ENCODE measurements around the gene GLCE. TPM values are rescaled to one million over a fixed set of nuclear protein-coding genes. Genes with fewer than 3 reads are reported as not detected.

Gene GLCE
- total RNA-seq, 2 experiments from 2014 or later = 3.1 to 3.2 TPM

DNA sequence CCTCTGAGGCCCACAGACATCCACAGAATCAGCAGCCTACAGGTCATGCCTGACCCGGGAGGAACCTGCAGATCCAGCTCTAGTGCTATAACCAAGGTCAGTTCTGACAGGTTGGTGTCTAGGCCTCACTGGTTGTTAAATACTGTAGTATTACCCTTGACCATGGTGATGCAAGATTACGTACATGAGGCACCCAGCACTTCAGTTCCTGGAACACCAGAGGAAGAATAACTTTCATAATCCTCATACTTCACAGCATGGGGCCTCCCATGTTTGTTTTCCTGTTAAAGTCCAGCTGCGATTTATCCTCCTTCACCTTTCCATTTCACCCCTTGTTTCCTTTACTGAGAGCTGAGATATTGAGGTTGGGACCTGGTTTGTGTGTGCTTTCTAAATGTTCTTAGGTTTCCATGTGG, 34.4 kb upstream of the GLCE start:
- Mint-ChIP-seq H3K4me3 (no peak overlapping the region), H3K36me3 (ENCODE audit: low read depth) (no peaks in the 10 kb centered on the region), H3K4me1 (ENCODE audit: low read depth) (peaks cover 13% of the 10 kb centered on the region), H3K27ac (no peak overlapping the region), H3K27me3 (ENCODE audit: low read depth) (peaks cover under 1% of the 10 kb centered on the region), H3K9me3 (ENCODE audit: insufficient read depth) (no peaks in the 10 kb centered on the region)
- ATAC-seq (no peak), DNase-seq (no peak)
- POLR2A ChIA-PET = no interaction called here
- CTCF ChIA-PET = no interaction called here

GRCh38 chr15:69127306-69127705, 33.1 kb upstream of the GLCE start:
- H3K4me1 Mint-ChIP-seq (ENCODE audit: low read depth) = peaks cover 13% of the 10 kb centered on the region

GRCh38 chr15:69128667-69129311, 31.6 kb upstream of the GLCE start:
- no peak for DNase-seq
- H3K36me3 Mint-ChIP-seq (ENCODE audit: low read depth) = no peaks in the 10 kb centered on the region
- ATAC-seq = no peak
- H3K9me3 Mint-ChIP-seq (ENCODE audit: insufficient read depth) = no peaks in the 10 kb centered on the region
- H3K27me3 Mint-ChIP-seq (ENCODE audit: low read depth) = peaks cover 2% of the 10 kb centered on the region
- ChIA-PET CTCF (no interaction called here), POLR2A (interaction anchor here (0.6 kb wide), 1 partner anchor 75 kb away, joined by 3 read pairs; no protein-coding TSS in a partner anchor)
- H3K27ac Mint-ChIP-seq = no peak overlapping the region
- no peak overlapping the region for H3K4me3 Mint-ChIP-seq
- H3K4me1 Mint-ChIP-seq (ENCODE audit: low read depth) = peaks cover 13% of the 10 kb centered on the region

More at GRCh38 chr15:69127306-69127705, 33.1 kb upstream of the GLCE start:
- no peaks in the 10 kb centered on the region for H3K36me3 Mint-ChIP-seq (ENCODE audit: low read depth)
- POLR2A ChIA-PET = no interaction called here
- H3K9me3 Mint-ChIP-seq (ENCODE audit: insufficient read depth) = no peaks in the 10 kb centered on the region
- ATAC-seq = no peak
- H3K4me3 Mint-ChIP-seq = no peak overlapping the region
- no peak overlapping the region for H3K27ac Mint-ChIP-seq
- CTCF ChIA-PET = interaction anchor here (1.3 kb wide), 1 partner anchor 68 kb away, joined by 3 read pairs; no protein-coding TSS in a partner anchor
- no peak for DNase-seq
- H3K27me3 Mint-ChIP-seq (ENCODE audit: low read depth) = peaks cover 2% of the 10 kb centered on the region

DNA sequence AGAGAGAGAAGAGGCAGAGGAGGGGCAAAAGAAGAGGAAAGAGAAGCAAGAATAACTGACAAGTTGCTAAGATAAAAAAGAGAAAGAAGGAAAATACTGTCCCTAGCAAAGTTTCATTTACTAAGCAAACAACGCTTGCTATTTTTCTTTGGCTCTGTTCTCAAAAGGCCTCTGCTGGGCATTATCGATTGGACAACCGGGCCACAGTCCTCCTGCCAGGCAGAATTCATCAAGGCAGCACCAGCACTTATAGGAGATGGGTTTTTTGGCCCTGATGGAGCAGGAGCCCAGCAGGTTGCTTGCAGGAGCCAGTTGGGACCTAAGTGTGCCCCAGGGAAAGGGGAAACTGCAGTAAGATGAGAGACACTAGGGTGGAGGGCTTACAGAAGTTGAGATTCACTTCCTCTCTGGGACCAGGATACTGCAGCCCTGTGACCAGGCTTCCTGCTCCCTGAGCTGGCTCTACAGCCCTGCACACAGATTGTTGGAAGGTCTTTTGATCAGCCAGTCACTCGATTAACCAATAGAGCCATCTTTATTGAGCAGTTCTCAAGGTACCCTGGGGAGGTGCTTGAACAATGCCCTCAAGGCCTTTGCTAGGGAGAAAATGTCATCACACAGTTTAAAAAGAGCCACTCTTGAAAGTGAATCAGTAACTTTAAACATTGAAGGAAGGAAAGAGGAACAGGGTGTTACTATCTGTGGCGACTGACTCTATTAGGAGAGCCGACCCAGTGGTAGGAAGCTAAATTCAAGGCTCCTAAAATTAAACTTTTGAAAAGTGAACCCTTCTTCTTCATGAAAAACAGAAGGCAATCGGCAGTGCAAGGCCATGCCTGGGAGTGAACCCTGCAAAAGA, 28.8 kb upstream of the GLCE start:
- peaks cover 2% of the 10 kb centered on the region for H3K4me1 Mint-ChIP-seq (ENCODE audit: low read depth)
- ChIA-PET POLR2A (no interaction called here), CTCF (no interaction called here)
- H3K36me3 Mint-ChIP-seq (ENCODE audit: low read depth) = no peaks in the 10 kb centered on the region
- H3K27me3 Mint-ChIP-seq (ENCODE audit: low read depth) = peaks cover 2% of the 10 kb centered on the region
- ATAC-seq (no peak), DNase-seq (no peak)
- H3K4me3 Mint-ChIP-seq = no peak overlapping the region
- no peak overlapping the region for H3K27ac Mint-ChIP-seq
- H3K9me3 Mint-ChIP-seq (ENCODE audit: insufficient read depth) = no peaks in the 10 kb centered on the region

DNA sequence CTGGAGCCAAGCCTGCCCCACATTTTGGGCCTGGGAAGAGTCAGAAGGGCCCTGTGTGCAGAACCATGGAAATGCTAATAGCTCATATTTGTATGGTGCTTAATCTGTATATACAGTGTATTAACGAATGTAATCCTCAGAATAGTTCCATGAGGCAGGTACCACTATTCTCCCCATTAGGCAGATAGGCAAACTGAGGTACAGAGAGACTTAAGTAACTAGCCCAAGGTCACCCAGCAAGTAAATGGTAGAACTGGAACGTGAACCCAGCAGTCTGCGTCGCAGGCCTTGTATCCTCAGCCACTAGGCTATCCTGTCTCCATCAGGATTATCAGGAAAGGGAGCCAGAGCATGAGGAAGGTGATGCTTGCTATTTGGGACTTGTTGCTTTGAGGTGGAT, 28.0 kb upstream of the GLCE start:
- CTCF ChIA-PET = interaction anchor here (0.8 kb wide), 1 partner anchor 46 kb away, joined by 3 read pairs; no protein-coding TSS in a partner anchor
- Mint-ChIP-seq H3K36me3 (ENCODE audit: low read depth) (no peaks in the 10 kb centered on the region), H3K27me3 (ENCODE audit: low read depth) (peaks cover 2% of the 10 kb centered on the region), H3K9me3 (ENCODE audit: insufficient read depth) (no peaks in the 10 kb centered on the region), H3K4me1 (ENCODE audit: low read depth) (no peaks in the 10 kb centered on the region), H3K27ac (no peak overlapping the region), H3K4me3 (no peak overlapping the region)
- POLR2A ChIA-PET = no interaction called here
- ATAC-seq = no peak
- no peak for DNase-seq

- ATAC-seq (no peak), DNase-seq (no peak)
- Mint-ChIP-seq H3K27ac (no peak overlapping the region), H3K27me3 (ENCODE audit: low read depth) (peaks cover 4% of the 10 kb centered on the region), H3K4me1 (ENCODE audit: low read depth) (no peaks in the 10 kb centered on the region), H3K36me3 (ENCODE audit: low read depth) (no peaks in the 10 kb centered on the region), H3K9me3 (ENCODE audit: insufficient read depth) (no peaks in the 10 kb centered on the region), H3K4me3 (no peak overlapping the region)
- ChIA-PET POLR2A (interaction anchor here (0.8 kb wide), 1 partner anchor 25 kb away, joined by 4 read pairs; no protein-coding TSS in a partner anchor), CTCF (interaction anchor here (0.8 to 1.3 kb wide), 2 partner anchors 46 to 74 kb away, joined by 3 to 5 read pairs; no protein-coding TSS in a partner anchor)
These were observed 27.2 kb upstream of the GLCE start for GRCh38 chr15:69132977-69133861.

GRCh38 chr15:69133862-69134519, 26.4 kb upstream of the GLCE start:
- H3K4me3 Mint-ChIP-seq = no peak overlapping the region
- H3K36me3 Mint-ChIP-seq (ENCODE audit: low read depth) = no peaks in the 10 kb centered on the region
- CTCF ChIA-PET = interaction anchor here (1.3 kb wide), 1 partner anchor 75 kb away, joined by 5 read pairs; no protein-coding TSS in a partner anchor
- DNase-seq (no peak), ATAC-seq (no peak)
- H3K9me3 Mint-ChIP-seq (ENCODE audit: insufficient read depth) = no peaks in the 10 kb centered on the region
- POLR2A ChIA-PET = interaction anchor here (0.8 kb wide), 1 partner anchor 24 kb away, joined by 4 read pairs; no protein-coding TSS in a partner anchor
- no peaks in the 10 kb centered on the region for H3K4me1 Mint-ChIP-seq (ENCODE audit: low read depth)
- H3K27ac Mint-ChIP-seq = no peak overlapping the region
- H3K27me3 Mint-ChIP-seq (ENCODE audit: low read depth) = peaks cover 8% of the 10 kb centered on the region

GRCh38 chr15:69134791-69135190, 25.6 kb upstream of the GLCE start:
- DNase-seq (no peak), ATAC-seq (no peak)
- ChIA-PET POLR2A (no interaction called here), CTCF (no interaction called here)
- Mint-ChIP-seq H3K27me3 (ENCODE audit: low read depth) (peaks cover 14% of the 10 kb centered on the region), H3K36me3 (ENCODE audit: low read depth) (no peaks in the 10 kb centered on the region), H3K4me3 (no peak overlapping the region), H3K4me1 (ENCODE audit: low read depth) (no peaks in the 10 kb centered on the region), H3K9me3 (ENCODE audit: insufficient read depth) (no peaks in the 10 kb centered on the region), H3K27ac (no peak overlapping the region)

GRCh38 chr15:69135499-69135898, 24.9 kb upstream of the GLCE start:
- ATAC-seq (no peak), DNase-seq (no peak)
- peaks cover 14% of the 10 kb centered on the region for H3K27me3 Mint-ChIP-seq (ENCODE audit: low read depth)
- no peak overlapping the region for H3K27ac Mint-ChIP-seq
- no peak overlapping the region for H3K4me3 Mint-ChIP-seq
- ChIA-PET CTCF (no interaction called here), POLR2A (no interaction called here)
- H3K9me3 Mint-ChIP-seq (ENCODE audit: insufficient read depth) = no peaks in the 10 kb centered on the region
- H3K4me1 Mint-ChIP-seq (ENCODE audit: low read depth) = no peaks in the 10 kb centered on the region
- no peaks in the 10 kb centered on the region for H3K36me3 Mint-ChIP-seq (ENCODE audit: low read depth)

DNA sequence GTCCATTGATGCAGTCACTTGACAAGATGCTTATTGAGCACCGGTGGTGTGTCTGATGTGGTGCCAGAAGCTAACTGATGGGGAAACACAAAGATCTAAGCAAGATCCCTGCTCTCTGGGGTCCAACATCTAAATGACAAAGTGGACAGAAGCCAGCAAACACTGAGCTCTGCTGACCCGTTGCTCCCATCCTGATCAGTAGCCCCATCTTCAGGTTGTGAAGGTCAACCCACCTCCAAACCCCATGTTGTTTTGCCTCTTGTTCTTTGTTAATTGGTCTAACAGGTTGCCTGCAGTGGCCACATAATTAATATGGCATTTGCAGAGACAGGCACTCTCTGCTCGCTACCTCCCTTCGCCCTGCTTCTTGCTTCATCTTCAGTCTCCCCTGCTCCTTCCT, 21.5 kb upstream of the GLCE start:
- ChIA-PET POLR2A (no interaction called here), CTCF (interaction anchor here (1.0 kb wide), 1 partner anchor 79 kb away, joined by 4 read pairs; no protein-coding TSS in a partner anchor)
- DNase-seq (no peak), ATAC-seq (no peak)
- no peak overlapping the region for H3K4me3 Mint-ChIP-seq
- no peaks in the 10 kb centered on the region for H3K4me1 Mint-ChIP-seq (ENCODE audit: low read depth)
- H3K27me3 Mint-ChIP-seq (ENCODE audit: low read depth) = peaks cover 27% of the 10 kb centered on the region
- no peak overlapping the region for H3K27ac Mint-ChIP-seq
- no peaks in the 10 kb centered on the region for H3K36me3 Mint-ChIP-seq (ENCODE audit: low read depth)
- H3K9me3 Mint-ChIP-seq (ENCODE audit: insufficient read depth) = no peaks in the 10 kb centered on the region

DNA sequence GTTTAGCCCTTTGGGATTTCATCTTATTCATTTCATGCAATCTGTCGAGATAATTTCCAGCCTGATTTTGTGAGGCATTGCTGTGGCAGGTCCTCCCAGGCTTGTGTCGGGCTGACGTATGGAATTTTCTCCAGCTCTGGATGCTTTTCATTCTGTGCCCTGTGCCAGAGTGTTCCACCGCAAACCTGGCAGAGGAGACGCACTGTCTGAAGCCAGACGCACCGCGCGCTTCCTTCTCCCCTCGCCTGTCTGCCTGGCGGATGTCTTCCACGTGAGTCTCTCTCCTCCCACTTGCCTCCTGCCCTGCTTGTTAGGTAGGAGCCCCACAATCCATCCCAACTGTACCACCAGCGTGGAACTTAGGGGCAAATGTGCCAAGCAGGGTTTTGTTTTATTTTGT, 20.1 kb upstream of the GLCE start:
- no peak overlapping the region for H3K27ac Mint-ChIP-seq
- H3K4me3 Mint-ChIP-seq = no peak overlapping the region
- no peak for DNase-seq
- CTCF ChIA-PET = no interaction called here
- peaks cover 30% of the 10 kb centered on the region for H3K27me3 Mint-ChIP-seq (ENCODE audit: low read depth)
- POLR2A ChIA-PET = no interaction called here
- no peak for ATAC-seq
- no peaks in the 10 kb centered on the region for H3K36me3 Mint-ChIP-seq (ENCODE audit: low read depth)
- no peaks in the 10 kb centered on the region for H3K4me1 Mint-ChIP-seq (ENCODE audit: low read depth)
- no peaks in the 10 kb centered on the region for H3K9me3 Mint-ChIP-seq (ENCODE audit: insufficient read depth)
